Neural progenitor cell (in vitro differentiated cells): ENCODE data around the gene CRELD2.

ENCODE experiments used
- CTCF ChIP-seq: fragments of 200-600 bp; sonication (generic); IDR thresholded peaks from 2 replicates; pipeline ENCODE4 v1.5.1; 2017; ENCODE audit warnings: antibody characterized with exemption, mild to moderate bottlenecking
- EZH2 ChIP-seq: fragments of 200-600 bp; sonication (generic); IDR thresholded peaks from 2 replicates; pipeline ENCODE4 v1.6.1; 2017; ENCODE audit warnings: antibody characterized with exemption, mild to moderate bottlenecking, moderate library complexity
- EZH2phosphoT487 ChIP-seq: fragments of 200-600 bp; sonication (generic); IDR thresholded peaks from 2 replicates; pipeline ENCODE4 v1.6.1; 2017; ENCODE audit warnings: antibody characterized with exemption

GRCh38 chr22:49958366-49958921, 40.0 kb downstream of the CRELD2 start:
- TF ChIP-seq CTCF, result no peak
- TF ChIP-seq EZH2, result no peak
- TF ChIP-seq EZH2phosphoT487, result no peak
